Sigmoid colon (tissue), 3 donors: ENCODE results near the gene PEAK1.

ENCODE experiments used
- CTCF ChIP-seq, 4 experiments: fragments of 450-650 bp in 3 of 4; fragments of 200-600 bp in 1 of 4; IDR thresholded peaks; one replicate each; pipeline ENCODE4 v1.5.1; 2016 to 2019; ENCODE audit warnings: antibody characterized with exemption in 4 of 4, mild to moderate bottlenecking in 3 of 4, moderate library complexity in 2 of 4
- POLR2A ChIP-seq, 2 donors: fragments of 450-650 bp; IDR thresholded peaks; one replicate each; pipeline ENCODE4 v1.6.1; 2016; ENCODE audit warnings: antibody characterized with exemption in 2 of 2, mild to moderate bottlenecking in 2 of 2, moderate library complexity in 2 of 2

GRCh38 chr15:77352887-77353286, 67.0 kb downstream of the PEAK1 start:
- TF ChIP-seq CTCF (IDR thresholded peaks at IDR 0.05) (no peak), POLR2A (IDR thresholded peaks at IDR 0.05) (no peak)
